Activated T-cell treated with anti-CD3 and anti-CD28 coated beads, Interleukin-2, amount 50 U/mL, for 4 hours (primary cell): ENCODE measurements around the gene EPB41L3. TPM values are rescaled to one million over a fixed set of nuclear protein-coding genes. Genes with fewer than 3 reads are reported as not detected.

Experiments
- total RNA-seq, 3 donors: library from RNA; stranded (reverse); gene quantifications; one replicate each; pipeline ENCODE4 v1.2.1, GENCODE V29; 2021

Gene EPB41L3
- total RNA-seq, 3 donors from 2014 or later, result 0.25 to 1.1 (median 0.57) TPM

Other genes with a start within 250 kb of the EPB41L3 start
- 10 to 100 TPM; 11.8 to 16.8 (median 15.8) TPM for gene ZBTB14, start 248.3 kb downstream of the EPB41L3 start, total RNA-seq